Mucosa of descending colon (tissue), 3 donors: ENCODE data around the gene CAPZA1. TPM values are rescaled to one million over a fixed set of nuclear protein-coding genes. Genes with fewer than 3 reads are reported as not detected.

Source experiments
- ATAC-seq: fragments of 200-7000 bp; cut with Tn5 transposase; one replicate; pipeline ENCODE4 v1.9.1; 2020; ENCODE audit warnings: mild to moderate bottlenecking, moderate library complexity
- DNase-seq, 3 donors: peaks; one replicate each; pipeline ENCODE4 v3.0.0-alpha.2; 2020
- H3K36me3 ChIP-seq: fragments of 200-600 bp; one replicate; pipeline ENCODE4 v1.8.0; 2021; ENCODE audit warnings: low read depth, mild to moderate bottlenecking
- H3K4me1 ChIP-seq: fragments of 200-600 bp; one replicate; pipeline ENCODE4 v1.8.0; 2021; ENCODE audit warnings: low read depth, mild to moderate bottlenecking
- H3K4me3 ChIP-seq: fragments of 200-600 bp; one replicate; pipeline ENCODE4 v1.8.0; 2021; ENCODE audit warnings: mild to moderate bottlenecking
- H3K9me3 ChIP-seq: fragments of 200-600 bp; one replicate; pipeline ENCODE4 v1.8.0; 2021; ENCODE audit warnings: mild to moderate bottlenecking
- CTCF ChIP-seq: fragments of 200-600 bp; IDR thresholded peaks from one replicate; pipeline ENCODE4 v1.8.0; 2022; ENCODE audit warnings: antibody characterized with exemption, mild to moderate bottlenecking
- intact Hi-C, 2 donors: fragments of 100-400 bp; cut with DNase I in 1 of 2; cut with micrococcal nuclease in 1 of 2; formaldehyde crosslinking; loops; one replicate each; pipeline versions ENCODE4 v1.11.0 to v1.11.1; 2022; cut with DNase I, micrococcal nuclease
- total RNA-seq, 3 donors: library from RNA; stranded (reverse); fragmentation: NEBNext Ultra II Directional in 2 of 3; extraction: Animal tissue kit (Norgen Biotek cat#: 25700) in 2 of 3; gene quantifications; one replicate each; pipeline versions ENCODE4 v1.2.1 to v1.2.4, GENCODE V29; 2021 to 2023
- donor health status: DM: no; HTN: no; CAD: no; lungs with moderate emphysema.
- donor health status: DM: no; HTN: no; CAD: no.
- donor health status: DM: no; HTN: yes; CAD: no.

The CAPZA1 gene
- total RNA-seq, 3 donors from 2014 or later: 106 to 175 (median 156) TPM

DNA sequence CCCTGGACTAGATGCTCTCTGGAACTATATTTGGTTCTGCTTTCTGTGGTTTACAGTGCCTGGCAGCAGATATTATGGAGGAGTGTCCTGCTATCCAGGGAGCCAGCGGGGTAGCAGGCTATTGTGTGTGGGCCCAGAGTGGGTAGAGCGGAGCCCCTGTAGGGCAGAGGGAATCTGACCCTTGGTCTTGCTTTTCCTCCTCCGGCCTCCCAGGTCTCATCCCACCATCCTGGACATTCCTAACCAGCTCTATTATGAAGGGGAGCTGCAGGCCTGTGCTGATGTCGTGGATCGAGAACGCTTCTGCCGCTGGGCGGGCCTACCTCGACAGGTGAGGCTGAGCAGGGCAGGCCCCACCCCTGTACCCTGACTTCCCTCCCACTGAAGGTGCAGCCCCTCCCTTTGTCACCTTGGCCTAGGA, 78.2 kb downstream of the CAPZA1 start:
- no peaks in the 10 kb centered on the region for H3K9me3 ChIP-seq
- H3K4me3 ChIP-seq: no peak overlapping the region
- TF ChIP-seq CTCF: no peak
- peaks cover 40% of the 10 kb centered on the region for H3K4me1 ChIP-seq
- DNase-seq (no peak), ATAC-seq (no peak)
- intact Hi-C loops: loop anchor here in 1 of 2 donors (2.0 kb wide), 1 partner anchor 23 kb away; the partner anchor contains the start of gene MOV10
- H3K36me3 ChIP-seq: peaks cover 4% of the 10 kb centered on the region

- Histone ChIP-seq H3K9me3 (no peaks in the 10 kb centered on the region), H3K4me1 (peaks cover 40% of the 10 kb centered on the region), H3K36me3 (no peaks in the 10 kb centered on the region), H3K4me3 (no peak overlapping the region)
- TF ChIP-seq CTCF: no peak
- ATAC-seq (peak; percentile 83), DNase-seq (peak; percentile 85 to 92 (median 87))
- intact Hi-C loops: loop anchor here in 1 of 2 donors (2.0 kb wide), 1 partner anchor 24 kb away; the partner anchor contains the start of gene MOV10
Observed at GRCh38 chr1:112698366-112699310, 79.0 kb downstream of the CAPZA1 start.

DNA sequence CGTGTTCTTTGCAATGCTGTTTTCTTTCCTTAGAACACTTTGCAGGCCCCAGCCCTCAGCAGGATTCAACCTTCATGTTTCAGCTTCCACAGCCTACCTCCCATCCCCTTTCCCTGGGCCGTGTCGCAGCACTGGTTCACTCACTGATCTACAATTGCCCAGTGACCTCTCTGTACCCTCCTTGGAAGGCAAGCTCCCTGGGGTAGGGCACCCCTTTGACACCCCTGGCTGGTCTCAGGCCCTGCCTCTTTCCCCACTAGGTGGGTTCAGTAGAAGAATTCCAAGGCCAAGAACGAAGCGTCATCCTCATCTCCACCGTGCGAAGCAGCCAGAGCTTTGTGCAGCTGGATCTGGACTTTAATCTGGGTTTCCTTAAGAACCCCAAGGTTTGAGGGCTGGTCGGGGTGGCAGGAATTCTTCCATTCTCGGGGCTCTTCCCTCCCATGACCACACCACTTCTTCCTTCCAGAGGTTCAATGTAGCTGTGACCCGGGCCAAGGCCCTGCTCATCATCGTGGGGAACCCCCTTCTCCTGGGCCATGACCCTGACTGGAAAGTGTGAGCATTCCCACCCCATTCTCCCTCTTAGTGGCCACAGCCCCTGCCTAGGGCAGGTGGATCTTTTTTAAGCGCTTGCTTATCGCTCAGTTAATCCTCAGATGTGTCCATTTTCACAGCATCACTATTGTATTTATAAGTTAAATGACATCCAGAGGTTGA, 80.0 kb downstream of the CAPZA1 start:
- intact Hi-C loops: loop anchor here in 1 of 2 donors (2.0 kb wide), 1 partner anchor 25 kb away; the partner anchor contains the start of gene MOV10
- no peak for DNase-seq
- no peak for TF ChIP-seq CTCF
- H3K36me3 ChIP-seq: no peaks in the 10 kb centered on the region
- H3K4me3 ChIP-seq: no peak overlapping the region
- no peaks in the 10 kb centered on the region for H3K9me3 ChIP-seq
- ATAC-seq: no peak
- H3K4me1 ChIP-seq: peaks cover 48% of the 10 kb centered on the region

GRCh38 chr1:112700290-112701226, 80.9 kb downstream of the CAPZA1 start:
- ATAC-seq: peak; percentile 52
- DNase-seq: peak; percentile 95 to 98 (median 96)
- intact Hi-C loops: no loop called here
- Histone ChIP-seq H3K36me3 (no peaks in the 10 kb centered on the region), H3K4me3 (no peak overlapping the region), H3K4me1 (peaks cover 58% of the 10 kb centered on the region), H3K9me3 (no peaks in the 10 kb centered on the region)
- no peak for TF ChIP-seq CTCF
